IMR-90 (cell line): ENCODE data around the gene GAL3ST3.

Experiments used
- BHLHE40 ChIP-seq: fragments of 150-350 bp; IDR thresholded peaks from 2 replicates; pipeline ENCODE4 v1.6.1; 2016; ENCODE audit warnings: mild to moderate bottlenecking, low read depth, low read length
- CEBPB ChIP-seq: IDR thresholded peaks from 2 replicates; pipeline ENCODE4 v1.6.1; 2012; ENCODE audit warnings: low read depth, low read length, improper control_type of control experiment
- FOS ChIP-seq: fragments of 150-350 bp; IDR thresholded peaks from 2 replicates; pipeline ENCODE4 v1.6.1; 2016; ENCODE audit warnings: low read depth, low read length
- MAFK ChIP-seq: IDR thresholded peaks from 2 replicates; pipeline ENCODE4 v1.6.1; 2012; ENCODE audit warnings: low read depth, low read length, improper control_type of control experiment
- NFE2L2 ChIP-seq: fragments of 150-350 bp; IDR thresholded peaks from 2 replicates; pipeline ENCODE4 v1.6.1; 2016; ENCODE audit warnings: low read depth, mild to moderate bottlenecking, low read length
- POLR2A ChIP-seq: IDR thresholded peaks from 2 replicates; pipeline ENCODE4 v1.6.1; 2012; ENCODE audit warnings: mild to moderate bottlenecking, low read depth, low read length
- RAD21 ChIP-seq: IDR thresholded peaks from 2 replicates; pipeline ENCODE4 v1.6.1; 2012; ENCODE audit warnings: low read length, improper control_type of control experiment
- RCOR1 ChIP-seq: IDR thresholded peaks from 2 replicates; pipeline ENCODE4 v1.6.1; 2012; ENCODE audit warnings: mild to moderate bottlenecking, low read length, improper control_type of control experiment; ENCODE audit not compliant: insufficient replicate concordance
- SMC3 ChIP-seq: fragments of 150-350 bp; IDR thresholded peaks from 2 replicates; pipeline ENCODE4 v1.6.1; 2016; ENCODE audit warnings: low read depth, mild to moderate bottlenecking, antibody characterized with exemption, low read length, moderate library complexity
- TF ChIP-seq, protein P1 (sequence below): conservative IDR thresholded peaks from 2 replicates; pipeline ENCODE4 v1.5.1; 2012; ENCODE audit warnings: mild to moderate bottlenecking, low read depth, low read length, improper control_type of control experiment
- TF ChIP-seq, protein P2 (sequence below): fragments of 150-350 bp; IDR thresholded peaks from 2 replicates; pipeline ENCODE4 v1.6.1; 2017; ENCODE audit warnings: mild to moderate bottlenecking, antibody characterized with exemption, low read length, low read depth

DNA sequence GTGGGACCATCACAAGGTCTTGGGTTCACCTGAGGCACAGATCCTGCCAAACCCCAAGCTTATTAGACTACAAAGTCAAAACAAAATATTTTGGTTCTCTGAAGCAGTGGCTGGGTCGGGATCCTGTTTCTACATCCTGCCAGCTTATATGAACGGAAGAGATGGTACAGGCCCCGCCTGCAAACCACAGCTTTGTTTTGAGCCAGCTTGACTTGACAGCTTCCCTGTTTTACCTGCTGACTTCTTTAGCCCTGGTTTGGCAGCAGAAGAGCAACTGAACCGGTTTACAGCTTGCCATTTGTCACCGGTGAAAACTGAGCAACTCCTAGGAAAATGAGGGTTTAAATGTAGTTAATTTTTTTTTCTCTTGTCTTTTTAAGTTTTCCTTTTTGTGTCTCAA is 32.5 kb upstream of the GAL3ST3 start:
- TF ChIP-seq, protein P1, sequence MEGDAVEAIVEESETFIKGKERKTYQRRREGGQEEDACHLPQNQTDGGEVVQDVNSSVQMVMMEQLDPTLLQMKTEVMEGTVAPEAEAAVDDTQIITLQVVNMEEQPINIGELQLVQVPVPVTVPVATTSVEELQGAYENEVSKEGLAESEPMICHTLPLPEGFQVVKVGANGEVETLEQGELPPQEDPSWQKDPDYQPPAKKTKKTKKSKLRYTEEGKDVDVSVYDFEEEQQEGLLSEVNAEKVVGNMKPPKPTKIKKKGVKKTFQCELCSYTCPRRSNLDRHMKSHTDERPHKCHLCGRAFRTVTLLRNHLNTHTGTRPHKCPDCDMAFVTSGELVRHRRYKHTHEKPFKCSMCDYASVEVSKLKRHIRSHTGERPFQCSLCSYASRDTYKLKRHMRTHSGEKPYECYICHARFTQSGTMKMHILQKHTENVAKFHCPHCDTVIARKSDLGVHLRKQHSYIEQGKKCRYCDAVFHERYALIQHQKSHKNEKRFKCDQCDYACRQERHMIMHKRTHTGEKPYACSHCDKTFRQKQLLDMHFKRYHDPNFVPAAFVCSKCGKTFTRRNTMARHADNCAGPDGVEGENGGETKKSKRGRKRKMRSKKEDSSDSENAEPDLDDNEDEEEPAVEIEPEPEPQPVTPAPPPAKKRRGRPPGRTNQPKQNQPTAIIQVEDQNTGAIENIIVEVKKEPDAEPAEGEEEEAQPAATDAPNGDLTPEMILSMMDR, result no peak
- TF ChIP-seq CEBPB (no peak), POLR2A (no peak), FOS (no peak), RAD21 (no peak), RCOR1 (no peak), NFE2L2 (no peak), SMC3 (no peak), MAFK (no peak), BHLHE40 (no peak)
- TF ChIP-seq, protein P2, sequence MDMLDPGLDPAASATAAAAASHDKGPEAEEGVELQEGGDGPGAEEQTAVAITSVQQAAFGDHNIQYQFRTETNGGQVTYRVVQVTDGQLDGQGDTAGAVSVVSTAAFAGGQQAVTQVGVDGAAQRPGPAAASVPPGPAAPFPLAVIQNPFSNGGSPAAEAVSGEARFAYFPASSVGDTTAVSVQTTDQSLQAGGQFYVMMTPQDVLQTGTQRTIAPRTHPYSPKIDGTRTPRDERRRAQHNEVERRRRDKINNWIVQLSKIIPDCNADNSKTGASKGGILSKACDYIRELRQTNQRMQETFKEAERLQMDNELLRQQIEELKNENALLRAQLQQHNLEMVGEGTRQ, result no peak
